NCI-H1417 (cell line): Measurements from ENCODE around the gene DLG1.

Experiments
- DNase-seq, 3 experiments: peaks; one replicate each; lab custom pipeline; 2025; lab: John Stamatoyannopoulos, UW

DLG1 gene

DNA sequence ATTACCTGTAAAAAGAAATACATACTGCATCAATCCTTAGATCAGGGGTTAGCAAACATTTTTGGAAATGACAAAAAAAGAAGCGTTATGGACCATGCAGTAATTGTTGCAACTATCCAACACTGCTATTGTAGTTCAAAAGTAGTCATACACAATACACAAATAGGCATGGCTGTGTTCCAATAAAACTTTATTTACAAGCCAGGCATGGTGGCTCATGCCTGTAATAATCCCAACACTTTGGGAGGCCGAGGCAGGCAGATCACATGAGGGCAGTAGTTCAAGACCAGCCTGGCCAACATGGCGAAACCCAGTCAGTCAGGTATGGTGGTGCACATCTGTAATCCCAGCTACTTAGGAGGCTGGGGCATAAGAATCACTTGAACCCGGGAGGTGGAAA is 124.8 kb downstream of the DLG1 start:
- DNase-seq = no peak

DNA sequence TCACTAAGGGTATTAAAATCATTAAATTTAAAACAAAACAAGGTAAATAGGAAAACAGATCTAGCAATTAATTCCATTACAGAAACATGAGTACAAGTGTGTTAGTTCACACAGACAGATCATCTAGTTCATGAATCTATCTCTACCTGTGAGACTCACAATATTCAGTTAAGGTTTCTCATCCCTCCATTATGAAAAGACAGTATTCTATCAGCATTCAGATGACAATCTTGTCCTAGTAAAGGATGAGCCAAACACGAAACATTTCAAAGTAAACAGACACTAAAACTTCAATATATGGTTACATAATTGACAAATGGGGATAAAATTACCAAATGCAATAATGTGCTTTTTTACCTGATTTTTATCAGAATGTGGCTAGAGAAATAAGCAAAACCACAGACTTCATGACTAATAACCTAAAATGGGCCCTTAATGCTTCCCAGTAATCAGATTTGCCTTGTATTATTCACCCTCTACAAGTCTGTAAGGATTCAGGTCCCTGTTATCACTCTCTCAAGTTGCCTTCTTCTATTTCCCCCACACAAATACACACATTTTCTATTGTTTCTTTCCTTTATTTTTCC is 126.8 kb downstream of the DLG1 start:
- no peak for DNase-seq

DNA sequence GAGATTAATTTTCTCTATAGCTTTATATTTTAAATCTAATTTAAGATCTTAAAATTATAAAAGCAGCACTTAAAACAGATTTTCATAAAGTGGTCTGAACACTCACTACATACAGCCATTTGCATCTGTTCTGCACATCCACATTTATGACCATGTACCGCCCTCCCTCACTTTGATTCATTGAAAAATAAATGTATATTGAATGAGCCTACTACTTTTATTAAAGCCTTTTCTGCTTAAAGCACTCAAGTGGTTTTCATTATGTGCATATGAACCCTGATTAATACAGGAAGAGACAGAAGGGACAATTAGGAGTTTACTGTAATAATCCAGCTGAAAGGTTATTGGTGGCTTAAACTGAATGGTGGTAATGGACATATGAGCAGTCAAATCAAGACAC is 129.4 kb downstream of the DLG1 start:
- peak in 1 of 3 experiments; percentile 33 for DNase-seq

DNA sequence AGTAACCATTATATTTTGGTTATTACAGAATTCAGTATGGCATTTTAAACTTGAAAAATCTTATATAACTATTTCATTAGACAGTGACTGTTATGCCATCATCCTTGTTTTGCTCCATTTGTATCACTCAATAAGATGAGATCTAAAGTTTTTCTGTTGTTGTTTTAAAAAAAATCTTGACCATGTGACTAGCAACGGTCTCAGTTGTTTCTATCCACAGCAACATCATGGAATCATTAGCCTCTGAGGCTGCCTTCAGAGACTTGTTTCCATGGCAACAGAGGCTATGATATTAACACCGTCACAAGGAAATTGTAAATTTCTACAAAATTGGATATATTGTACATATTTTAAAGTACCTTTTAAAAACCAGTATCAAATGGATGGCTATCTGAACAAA is 129.8 kb downstream of the DLG1 start:
- peak in 1 of 3 experiments; percentile 52 for DNase-seq

DNA sequence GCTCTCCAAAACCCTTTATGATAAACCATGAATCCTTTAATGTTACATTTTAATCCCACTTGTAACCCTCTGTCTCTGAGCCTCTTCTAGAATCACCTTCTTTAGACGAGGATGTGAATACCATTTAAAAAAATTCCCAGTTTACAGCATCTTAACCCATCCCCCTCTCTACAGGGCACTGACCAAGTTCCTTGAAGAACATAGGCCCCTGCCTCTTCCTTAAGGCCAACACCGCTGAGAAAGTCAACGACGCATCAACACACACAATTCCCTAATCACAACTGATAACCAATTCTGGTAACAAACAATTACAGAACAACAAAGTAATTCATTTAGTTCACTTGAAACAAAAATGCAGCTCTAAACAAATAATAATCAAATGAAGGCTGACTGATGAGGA is 130.3 kb downstream of the DLG1 start:
- DNase-seq = no peak

DNA sequence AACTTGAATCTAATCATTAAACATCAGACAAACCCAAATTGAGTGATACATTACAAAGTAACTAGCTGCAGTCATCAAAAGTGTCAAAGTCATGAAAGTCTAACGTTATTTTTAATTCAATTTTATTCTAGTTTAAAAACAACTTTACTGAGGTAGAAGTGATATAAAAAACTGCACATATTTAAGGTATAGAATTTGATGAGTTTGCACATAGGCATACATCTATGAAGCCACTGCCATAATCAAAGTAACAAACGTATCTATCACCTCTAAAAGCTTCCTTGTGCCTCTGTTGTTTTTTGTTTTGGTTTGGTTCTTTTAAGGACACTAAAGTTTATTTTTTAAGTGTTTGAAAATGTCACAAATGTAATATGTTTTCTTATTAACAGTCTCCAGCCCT is 130.9 kb downstream of the DLG1 start:
- no peak for DNase-seq

DNA sequence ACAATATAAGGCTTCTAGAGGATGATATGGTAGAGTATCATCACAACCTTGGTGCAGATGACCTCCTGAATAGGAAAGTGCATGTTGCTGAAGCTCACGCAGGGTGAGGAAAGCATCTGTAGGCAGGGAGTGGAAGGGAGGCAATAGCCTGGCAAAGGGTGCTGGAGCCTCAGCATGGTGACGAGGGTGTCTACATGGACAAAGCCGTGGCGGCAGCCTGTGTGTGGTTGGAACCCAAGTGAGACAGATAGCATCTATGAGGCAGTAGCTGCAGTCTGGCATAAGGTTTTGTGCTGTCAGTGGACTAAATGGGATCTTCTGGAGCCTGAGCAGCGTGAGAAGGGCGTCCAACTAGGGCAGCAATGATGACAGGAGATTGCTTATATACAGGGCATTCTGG is 132.5 kb downstream of the DLG1 start:
- DNase-seq = no peak

DNA sequence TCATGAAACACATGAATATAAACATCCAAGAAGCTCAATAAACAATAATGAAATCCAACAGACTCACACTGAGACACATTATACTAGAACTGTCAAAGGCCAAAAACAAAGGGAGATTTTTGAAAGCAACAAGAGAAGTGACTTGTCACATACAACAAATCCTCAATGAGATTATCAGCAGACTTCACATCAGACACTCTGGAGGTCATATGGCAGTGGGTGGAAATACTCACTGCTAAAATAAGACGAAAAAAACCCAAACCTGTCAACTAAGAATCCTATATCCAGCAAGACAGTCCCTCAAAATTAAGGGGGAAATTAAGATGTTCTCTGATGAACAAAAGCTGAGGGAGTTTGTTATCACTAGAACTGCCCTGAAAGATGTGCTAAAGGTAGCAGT is 143.4 kb downstream of the DLG1 start:
- DNase-seq = no peak

DNA sequence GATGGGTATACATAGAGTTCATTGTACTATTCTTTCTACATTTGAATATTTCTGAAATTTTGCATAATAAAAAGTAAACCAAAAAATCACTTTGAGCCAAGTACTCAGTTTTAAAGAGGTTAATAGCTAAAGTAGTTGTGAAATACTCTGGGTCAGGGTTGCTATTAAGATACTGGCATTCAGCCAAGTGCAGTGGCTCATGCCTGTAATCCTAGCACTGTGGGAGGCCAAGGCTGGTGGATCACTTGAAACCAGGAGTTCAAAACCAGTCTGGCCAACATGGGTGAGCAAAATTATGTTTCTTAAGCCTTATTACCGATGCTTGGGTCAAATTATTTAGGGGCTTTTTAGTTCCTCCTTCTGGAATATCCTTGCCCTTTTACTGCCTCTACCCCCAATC is 146.8 kb downstream of the DLG1 start:
- peak; percentile 3 to 67 (median 25) for DNase-seq

DNA sequence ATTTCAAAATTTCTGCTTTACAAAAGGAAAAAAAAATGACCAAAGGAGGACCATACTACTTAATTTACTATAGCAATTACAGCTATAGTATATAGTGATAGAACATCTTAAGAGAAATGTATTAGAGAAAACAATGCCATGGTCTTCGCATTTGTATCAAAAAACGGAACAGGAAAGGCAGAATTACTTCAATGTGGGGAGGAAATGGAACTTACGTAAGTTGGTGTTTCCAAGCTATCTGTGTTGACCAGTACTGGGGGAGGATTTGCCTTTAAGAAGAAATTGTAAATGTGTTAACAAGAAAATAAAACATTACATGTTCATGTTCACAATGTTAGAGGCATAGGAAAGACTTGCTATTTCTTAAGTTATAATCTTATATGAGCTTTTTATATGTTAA is 148.9 kb downstream of the DLG1 start:
- DNase-seq = no peak

DNA sequence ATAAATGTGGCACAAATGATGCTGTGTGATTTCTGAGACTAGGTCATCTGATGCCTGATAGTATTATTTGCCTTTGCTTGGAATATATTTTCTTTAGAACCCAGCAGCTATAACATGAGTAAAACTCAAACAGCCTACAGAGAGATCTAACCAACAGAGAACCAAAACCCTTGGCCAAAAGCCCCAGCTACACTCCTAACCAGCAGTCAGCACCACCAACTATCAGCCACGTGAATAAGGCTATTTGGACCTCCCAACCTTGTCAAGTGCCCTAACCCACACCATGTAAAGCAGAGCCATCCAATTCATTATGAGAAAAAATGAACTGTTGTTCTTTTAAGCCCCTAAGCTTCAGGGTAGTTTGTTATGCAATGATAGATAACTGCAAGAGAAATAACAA is 154.2 kb downstream of the DLG1 start:
- no peak for DNase-seq

DNA sequence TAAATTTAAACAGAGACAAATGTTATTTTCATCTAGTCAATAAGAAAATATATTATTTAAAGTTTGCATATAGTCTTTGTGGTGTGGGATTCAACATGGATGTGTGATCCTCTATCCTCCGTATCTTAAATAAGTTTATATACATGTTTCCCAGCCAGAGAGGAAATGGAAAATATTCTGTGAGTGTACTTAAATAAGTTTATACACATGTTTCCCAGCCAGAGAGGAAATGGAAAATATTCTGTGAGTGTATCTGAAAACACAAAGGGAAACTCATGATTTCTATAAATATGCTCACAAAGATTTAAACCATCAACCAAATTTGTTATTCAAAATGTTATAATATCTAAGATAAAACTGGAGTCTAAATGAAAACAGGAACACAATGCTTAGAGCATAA is 158.8 kb downstream of the DLG1 start:
- no peak for DNase-seq

DNA sequence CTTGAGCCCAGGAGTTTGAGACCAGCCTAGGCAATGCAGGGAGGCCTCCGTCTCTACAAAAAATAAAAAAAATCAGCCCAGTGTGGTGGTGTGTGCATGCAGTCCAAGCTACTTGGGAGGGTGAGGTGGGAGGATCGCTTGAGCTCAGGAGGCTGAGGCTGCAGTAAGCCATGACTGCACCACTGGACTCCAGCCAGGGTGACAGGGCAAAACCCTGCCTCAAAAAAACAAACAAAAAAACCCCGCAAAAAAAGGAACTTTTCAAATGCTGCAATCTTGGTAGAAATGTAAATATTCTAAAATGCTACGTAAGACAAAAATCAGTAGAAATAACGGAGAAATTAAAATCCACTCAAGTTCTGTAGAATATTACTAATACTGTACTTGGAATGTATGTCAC is 160.7 kb downstream of the DLG1 start:
- DNase-seq = no peak

DNA sequence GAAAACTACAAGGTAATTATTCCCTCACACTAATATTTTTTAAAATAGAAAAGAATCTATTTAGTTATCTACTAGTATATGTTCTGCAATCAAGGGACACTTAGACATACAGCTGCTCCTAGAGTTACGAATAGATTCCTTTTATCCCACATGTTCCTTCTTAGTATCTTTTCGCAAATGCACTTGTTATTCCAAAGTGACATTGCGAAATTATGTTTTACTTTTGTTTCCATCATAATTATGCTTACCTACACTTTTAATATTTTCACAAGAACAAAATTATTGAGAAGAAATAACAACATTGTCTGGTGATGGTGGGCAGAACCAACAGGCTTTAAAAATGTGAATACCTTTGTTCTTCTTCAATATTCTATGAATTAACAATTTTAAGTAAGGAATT is 161.7 kb downstream of the DLG1 start:
- DNase-seq = no peak

DNA sequence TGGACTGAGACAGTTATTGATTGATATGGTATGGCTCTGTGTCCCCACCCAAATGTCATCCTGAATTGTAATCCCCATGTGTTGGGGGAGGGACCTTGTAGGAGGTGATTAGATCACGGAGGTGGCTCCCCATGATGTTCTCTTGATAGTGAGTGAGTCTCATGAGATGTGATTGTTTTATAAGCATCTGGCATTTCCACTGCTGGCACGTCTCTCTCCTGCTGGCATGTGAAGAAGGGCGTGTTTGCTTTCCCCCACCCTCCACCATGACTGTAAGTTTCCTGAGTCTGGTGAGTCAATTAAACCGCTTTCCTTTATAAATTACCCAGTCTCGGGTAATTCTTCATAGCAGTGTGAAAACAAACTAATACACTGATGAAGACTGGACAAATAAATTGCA is 163.2 kb downstream of the DLG1 start:
- DNase-seq = no peak

DNA sequence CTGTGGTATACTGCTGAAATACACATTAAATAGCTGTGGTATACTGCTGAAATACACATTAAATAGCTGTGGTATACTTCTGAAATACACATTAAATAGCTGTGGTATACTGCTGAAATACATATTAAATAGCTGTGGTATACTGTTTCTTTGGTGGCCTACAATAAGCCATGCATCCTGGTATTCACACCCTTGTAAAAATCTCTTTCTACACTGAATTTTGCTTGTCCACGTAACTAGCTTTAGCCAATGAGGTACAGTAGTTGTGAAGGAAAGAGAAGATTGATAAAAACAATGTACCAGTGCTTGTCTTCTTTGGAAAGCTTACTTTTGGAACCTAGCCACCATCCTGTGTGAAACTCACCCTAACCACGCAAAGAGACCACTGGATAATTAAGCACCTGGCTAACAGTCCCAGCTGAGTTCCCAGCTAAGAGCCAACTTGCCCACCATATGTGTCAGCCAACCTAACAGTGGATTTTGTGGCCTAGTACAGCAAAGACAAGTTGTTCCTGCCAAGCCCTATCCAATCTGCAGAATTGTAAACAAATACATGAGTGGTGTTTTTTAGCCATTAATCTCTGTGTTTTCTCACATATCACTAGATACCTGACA is 165.4 kb downstream of the DLG1 start:
- DNase-seq = no peak

DNA sequence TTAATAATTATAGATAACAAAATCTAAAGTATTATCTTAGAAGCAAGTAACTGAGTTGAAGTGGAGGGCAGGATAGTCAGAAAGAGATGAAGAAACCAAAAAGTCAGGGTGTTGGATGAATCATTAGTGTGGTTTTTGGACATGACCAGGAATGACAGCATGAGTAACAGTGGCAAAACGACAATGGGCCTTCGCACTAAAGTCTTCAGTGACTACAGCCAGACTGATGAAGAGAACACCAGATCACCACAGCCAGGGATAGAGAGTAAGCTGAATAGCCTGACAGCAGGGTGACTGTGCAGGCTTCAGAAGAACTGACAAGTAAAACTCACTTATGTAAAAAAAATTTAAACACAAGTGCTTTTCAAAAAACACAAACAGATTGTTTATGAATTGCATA is 172.8 kb downstream of the DLG1 start:
- DNase-seq = no peak

DNA sequence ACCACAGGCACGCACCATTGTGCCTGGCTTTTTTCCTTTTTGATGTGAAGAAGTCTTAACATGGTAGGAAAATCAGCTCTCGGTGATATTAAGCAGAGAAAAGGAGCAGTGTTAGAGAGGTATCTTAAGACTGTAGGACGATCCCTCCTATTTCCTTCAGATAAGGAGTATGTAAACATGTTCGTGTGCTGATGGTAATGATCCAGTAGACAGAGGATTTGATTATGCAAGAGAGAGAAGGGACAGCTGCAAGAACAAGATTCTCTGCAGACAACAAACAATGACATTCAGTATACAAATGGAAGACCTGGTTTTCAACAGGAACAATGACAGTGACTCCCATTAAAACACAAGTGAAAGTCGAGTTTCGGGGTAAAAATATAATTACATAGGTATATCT is 173.7 kb downstream of the DLG1 start:
- DNase-seq = peak in 1 of 3 experiments; percentile 6

DNA sequence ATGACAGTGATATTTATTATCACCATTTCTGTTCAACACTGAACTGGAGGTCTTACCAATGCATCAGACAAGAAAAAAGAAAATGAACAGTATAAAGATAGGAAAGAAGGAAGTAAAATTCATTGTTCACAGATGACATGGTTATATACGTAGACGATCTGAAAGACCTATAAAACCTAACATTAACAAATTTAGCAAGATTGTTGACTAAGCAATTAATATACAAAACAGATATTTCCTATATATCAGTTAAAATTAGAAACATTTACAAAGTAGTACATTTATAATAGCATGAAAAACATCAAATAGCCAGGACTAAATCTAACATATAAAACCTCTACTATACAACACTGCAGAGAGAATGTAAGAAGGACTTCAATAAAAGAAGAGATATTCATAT is 176.0 kb downstream of the DLG1 start:
- no peak for DNase-seq

DNA sequence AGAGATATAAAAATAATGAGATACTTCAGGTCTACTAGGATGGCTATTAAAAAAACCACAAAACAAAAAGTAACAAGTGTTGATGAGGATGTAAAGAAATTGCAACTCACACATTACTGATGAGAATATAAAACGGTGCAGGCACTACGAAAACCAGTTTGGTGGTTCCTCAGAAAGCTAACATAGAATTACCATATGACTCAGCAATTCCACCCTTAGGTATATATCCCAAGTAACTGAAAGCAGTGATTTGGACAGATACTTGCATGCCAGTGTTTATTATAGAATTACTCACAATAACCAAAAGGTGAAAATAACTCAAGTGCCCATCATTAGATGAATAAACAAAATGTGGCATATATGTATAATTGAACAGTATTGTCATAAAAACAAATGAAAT is 181.3 kb downstream of the DLG1 start:
- DNase-seq = peak in 1 of 3 experiments; percentile 15

DNA sequence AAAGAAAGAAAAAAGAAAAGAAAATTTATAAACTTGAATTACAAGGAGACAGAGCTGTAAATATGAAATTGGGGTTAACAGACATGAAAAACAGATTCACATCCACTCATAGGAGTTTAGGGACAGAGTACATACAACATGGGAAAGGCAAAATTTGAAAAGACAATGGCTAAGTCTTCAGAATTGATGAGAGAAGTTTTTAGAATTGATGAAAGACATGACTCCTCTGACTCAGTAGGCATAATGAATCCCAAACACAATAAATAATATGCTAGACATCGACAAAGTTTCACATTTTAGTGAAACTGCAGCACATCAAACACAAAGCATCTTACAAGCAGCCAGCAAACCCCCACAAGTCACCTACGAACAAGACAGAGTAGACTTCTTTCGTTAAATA is 184.4 kb downstream of the DLG1 start:
- DNase-seq = no peak

DNA sequence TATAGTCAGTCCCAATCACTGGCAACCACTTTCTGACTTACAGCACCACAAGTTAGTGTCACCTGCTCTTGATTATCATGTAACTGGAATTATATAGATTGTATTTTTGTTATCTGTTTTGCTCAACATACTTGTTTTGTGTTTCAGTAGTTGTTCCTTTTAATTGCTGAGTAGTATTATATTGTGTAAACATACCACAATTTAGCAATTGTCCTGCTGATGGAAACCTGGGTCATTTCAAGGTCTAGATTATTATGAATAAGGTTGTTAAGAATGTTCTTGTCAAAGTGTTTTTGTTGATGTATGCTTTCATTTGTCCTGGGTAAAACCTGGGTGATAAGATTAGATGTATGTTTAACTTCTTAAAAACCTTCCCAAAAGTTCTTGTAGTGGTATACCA is 186.7 kb downstream of the DLG1 start:
- DNase-seq = no peak

DNA sequence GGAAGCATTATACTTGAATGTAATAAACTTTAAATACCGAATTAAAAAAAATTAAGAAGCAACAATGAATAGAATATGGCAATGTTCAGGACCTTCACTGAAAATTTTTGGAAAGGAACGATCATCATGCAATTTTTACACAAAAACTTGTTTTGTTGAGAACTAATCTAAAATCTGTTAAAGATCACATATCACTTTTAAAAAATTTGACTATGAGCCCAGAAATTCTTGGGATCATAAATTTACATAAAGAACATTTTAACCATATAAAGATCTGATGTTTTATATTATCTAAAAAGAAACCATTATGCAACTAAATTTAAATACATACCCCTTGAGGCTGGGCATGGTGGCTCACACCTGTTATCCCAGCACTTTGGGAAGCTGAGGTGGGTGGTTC is 192.6 kb downstream of the DLG1 start:
- DNase-seq = no peak

DNA sequence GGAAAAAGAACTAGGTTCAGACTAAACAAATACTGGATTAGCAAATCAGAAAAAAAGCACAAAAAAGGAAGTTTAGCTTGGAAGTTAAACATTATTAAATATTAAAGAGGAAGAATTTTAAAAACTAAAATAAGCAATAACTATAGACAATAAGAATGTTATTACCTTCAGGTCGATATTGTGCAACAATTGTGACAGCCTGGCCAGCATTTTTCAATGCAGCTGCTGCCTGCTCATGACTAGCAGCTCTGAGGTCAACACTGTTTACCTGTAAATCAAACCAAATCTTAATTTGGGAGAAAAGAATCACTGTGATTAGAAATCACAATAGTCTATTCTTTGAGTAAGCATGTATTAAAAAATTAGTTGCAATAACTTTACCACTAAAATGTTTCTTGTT is 193.7 kb downstream of the DLG1 start:
- no peak for DNase-seq
